ENCODE measurements around the gene SYCE3.

- TF ChIP-seq CTCF (IDR thresholded peaks at IDR 0.05) (no peak), POLR2A (IDR thresholded peaks at IDR 0.05) (no peak)
These were observed 58.1 kb downstream of the SYCE3 start for GRCh38 chr22:50504369-50505211.
